Right cardiac atrium (tissue), 5 donors: ENCODE results near the gene BCR. TPM values are rescaled to one million over a fixed set of nuclear protein-coding genes. Genes with fewer than 3 reads are reported as not detected.

ENCODE experiments used
- ATAC-seq, 2 donors: fragments of 200-7000 bp; cut with Tn5 transposase; one replicate each; pipeline versions ENCODE4 v1.8.0 to v1.9.1; 2020; ENCODE audit warnings: moderate library complexity in 2 of 2, mild to moderate bottlenecking in 1 of 2
- DNase-seq, 3 donors: peaks; one replicate each; pipeline ENCODE4 v3.0.0-alpha.2; 2020
- H3K27ac ChIP-seq: one replicate; pipeline ENCODE4 v1.5.1; 2013; ENCODE audit warnings: mild to moderate bottlenecking, low read length, control low read depth, moderate library complexity
- H3K27me3 ChIP-seq: one replicate; pipeline ENCODE4 v1.6.1; 2013; ENCODE audit not compliant: control insufficient read depth, insufficient read depth
- H3K4me1 ChIP-seq: one replicate; pipeline ENCODE4 v1.6.1; 2013; ENCODE audit warnings: low read length; ENCODE audit not compliant: control insufficient read depth, insufficient read depth
- H3K4me3 ChIP-seq: one replicate; pipeline ENCODE4 v1.5.1; 2013; ENCODE audit warnings: low read length, control low read depth
- H3K9me3 ChIP-seq: one replicate; pipeline ENCODE4 v1.6.1; 2013; ENCODE audit warnings: low read length; ENCODE audit not compliant: control insufficient read depth
- WGBS: extraction: QIAGEN DNeasy Blood & Tissue Kit; methylation state at CpG from one replicate; pipeline ENCODE4 v1.1.7; 2013; 5-methylcytosine and 5-hydroxymethylcytosine counted together
- intact Hi-C, 4 donors: fragments of 100-400 bp; cut with DNase I; formaldehyde crosslinking; loops; one replicate each; pipeline versions ENCODE4 v1.11.0 to v1.14.0; 2022 to 2023
- polyA plus RNA-seq: library from polyadenylated mRNA; stranded (reverse); fragments of 200-250 nt; gene quantifications from one replicate; pipeline ENCODE4 v1.2.3, GENCODE V29; 2013
- total RNA-seq, 4 donors: library from RNA; stranded (reverse); fragmentation: NEBNext Ultra II Directional; extraction: Animal tissue kit (Norgen Biotek cat#: 25700); gene quantifications; one replicate each; pipeline ENCODE4 v1.2.1, GENCODE V29; 2021
- donor health status: healthy with polysubstance abuse.
- donor health status: DM: no; HTN: yes; CAD: no.
- donor health status: DM: no; HTN: no; CAD: no.
- donor health status: DM: no; HTN: yes; CAD: no; lungs with severe emphysema.
- donor health status: DM: yes; HTN: yes; CAD: no.

The BCR gene
- total and polyA plus RNA-seq, 5 donors = 18.3 to 48.0 (median 36.3) TPM

DNA sequence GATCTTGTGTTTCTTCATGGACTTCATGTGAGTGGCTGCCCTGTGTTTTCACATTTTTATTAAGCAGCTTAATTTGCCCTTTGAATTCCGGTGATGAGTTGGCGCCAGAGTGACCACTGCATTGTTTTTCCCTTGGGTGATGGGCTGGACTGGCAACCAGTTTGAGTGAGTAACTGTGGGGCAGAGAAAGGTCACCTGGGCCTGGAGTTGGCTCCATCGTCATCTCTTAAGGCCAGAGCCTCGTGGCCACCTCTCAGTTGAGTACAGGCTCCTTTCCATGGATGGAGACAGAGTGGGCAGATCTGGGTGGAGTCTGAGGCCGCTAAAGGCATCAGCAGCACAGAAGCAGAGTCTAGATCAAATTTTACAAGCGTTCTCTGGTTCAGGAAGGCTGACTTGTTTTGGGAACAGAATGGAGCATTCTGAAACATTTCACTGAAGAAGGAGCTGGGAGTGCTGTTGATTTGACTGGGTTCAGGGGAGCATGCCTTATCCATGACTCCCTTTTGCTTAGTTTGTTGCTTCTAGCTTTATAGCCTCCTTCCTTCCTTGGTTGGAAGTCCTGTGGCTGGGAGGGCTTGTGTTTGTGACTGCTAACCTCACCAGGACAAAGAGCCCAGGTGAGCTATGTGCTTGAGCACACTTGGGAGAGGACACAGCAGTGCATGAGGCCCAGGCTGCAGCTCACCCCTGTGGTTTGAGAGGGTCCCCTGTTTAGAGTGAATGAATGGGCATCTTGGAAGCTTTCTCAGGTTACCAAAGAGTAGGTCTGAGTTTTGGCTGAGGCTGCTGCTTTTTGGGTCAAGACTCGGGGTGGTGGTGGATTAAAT lies 7.8 kb downstream of the BCR start:
- intact Hi-C loops = loop anchor here in 3 of 4 donors (5.0 to 10.0 kb wide), 2 partner anchors 34 to 47 kb away; no protein-coding TSS in a partner anchor
- DNase-seq (peak in 2 of 3 donors; percentile 10 to 38), ATAC-seq (peak in 1 of 2 donors; percentile 23)
- no peaks in the 10 kb centered on the region for H3K27me3 ChIP-seq
- no peak overlapping the region for H3K27ac ChIP-seq
- 68% methylated on average over 7 of the region's 7 CpGs for WGBS
- H3K4me3 ChIP-seq = no peak overlapping the region
- peaks cover 19% of the 10 kb centered on the region for H3K4me1 ChIP-seq
- H3K9me3 ChIP-seq = no peaks in the 10 kb centered on the region

- ATAC-seq = peak; percentile 78 to 86
- intact Hi-C loops = no loop called here
- H3K4me3 ChIP-seq = no peak overlapping the region
- no peaks in the 10 kb centered on the region for H3K27me3 ChIP-seq
- peak overlapping the region; percentile 17 for H3K27ac ChIP-seq
- DNase-seq = peak in 2 of 3 donors; percentile 70 to 71
- H3K4me1 ChIP-seq = peaks cover 21% of the 10 kb centered on the region
- WGBS = 65% methylated on average over 9 of the region's 9 CpGs
- no peaks in the 10 kb centered on the region for H3K9me3 ChIP-seq
These were observed 10.2 kb downstream of the BCR start for GRCh38 chr22:23190526-23190925.

DNA sequence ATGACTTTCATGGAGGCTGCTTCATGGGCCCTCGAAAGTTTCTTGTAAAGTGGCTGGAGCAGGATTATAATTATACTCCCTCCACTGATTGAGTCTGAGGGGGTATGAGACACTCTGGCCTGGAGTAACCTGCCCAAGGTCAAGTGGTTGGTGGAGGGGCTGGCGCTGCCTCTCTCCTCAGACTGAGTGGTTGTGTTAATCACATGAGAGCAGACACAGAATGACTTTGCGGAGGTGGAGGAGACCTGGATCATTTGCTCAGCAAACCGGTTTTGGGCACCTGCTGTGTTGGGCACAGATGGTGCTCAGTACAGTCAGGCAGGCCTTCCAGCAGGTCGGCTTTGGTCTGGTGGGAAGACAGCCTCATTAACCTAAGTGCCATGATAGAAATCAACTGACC lies 11.8 kb downstream of the BCR start:
- intact Hi-C loops = no loop called here
- DNase-seq (peak in 2 of 3 donors; percentile 50 to 75), ATAC-seq (peak; percentile 50 to 57)
- H3K4me1 ChIP-seq = peaks cover 27% of the 10 kb centered on the region
- no peak overlapping the region for H3K27ac ChIP-seq
- no peak overlapping the region for H3K4me3 ChIP-seq
- no peaks in the 10 kb centered on the region for H3K27me3 ChIP-seq
- WGBS = 72% methylated on average over 5 of the region's 5 CpGs
- no peaks in the 10 kb centered on the region for H3K9me3 ChIP-seq

DNA sequence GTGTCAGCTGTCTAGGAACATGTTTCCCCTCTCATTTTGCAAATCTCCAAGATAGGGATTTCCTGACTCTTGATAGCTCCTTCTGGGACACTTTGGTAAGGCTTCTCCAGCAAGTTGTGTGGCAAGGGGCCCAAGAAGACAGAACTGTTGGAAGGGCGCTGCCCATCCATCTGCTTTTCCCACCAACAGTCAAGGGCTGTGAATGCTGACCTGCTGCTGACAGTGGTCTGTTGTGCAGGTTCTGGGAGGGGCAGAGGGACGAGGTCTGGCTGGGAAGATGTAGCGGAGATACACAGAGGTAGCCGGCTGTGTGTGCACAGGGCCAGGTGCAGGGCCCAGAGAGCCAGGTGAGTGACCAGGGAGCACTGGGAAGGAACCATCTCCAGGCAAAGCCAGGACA lies 12.2 kb downstream of the BCR start:
- intact Hi-C loops = no loop called here
- DNase-seq = peak in 1 of 3 donors; percentile 38
- Histone ChIP-seq H3K4me3 (no peak overlapping the region), H3K4me1 (peaks cover 27% of the 10 kb centered on the region), H3K27me3 (no peaks in the 10 kb centered on the region), H3K27ac (no peak overlapping the region), H3K9me3 (no peaks in the 10 kb centered on the region)
- no peak for ATAC-seq
- WGBS = 92% methylated on average over 4 of the region's 4 CpGs

DNA sequence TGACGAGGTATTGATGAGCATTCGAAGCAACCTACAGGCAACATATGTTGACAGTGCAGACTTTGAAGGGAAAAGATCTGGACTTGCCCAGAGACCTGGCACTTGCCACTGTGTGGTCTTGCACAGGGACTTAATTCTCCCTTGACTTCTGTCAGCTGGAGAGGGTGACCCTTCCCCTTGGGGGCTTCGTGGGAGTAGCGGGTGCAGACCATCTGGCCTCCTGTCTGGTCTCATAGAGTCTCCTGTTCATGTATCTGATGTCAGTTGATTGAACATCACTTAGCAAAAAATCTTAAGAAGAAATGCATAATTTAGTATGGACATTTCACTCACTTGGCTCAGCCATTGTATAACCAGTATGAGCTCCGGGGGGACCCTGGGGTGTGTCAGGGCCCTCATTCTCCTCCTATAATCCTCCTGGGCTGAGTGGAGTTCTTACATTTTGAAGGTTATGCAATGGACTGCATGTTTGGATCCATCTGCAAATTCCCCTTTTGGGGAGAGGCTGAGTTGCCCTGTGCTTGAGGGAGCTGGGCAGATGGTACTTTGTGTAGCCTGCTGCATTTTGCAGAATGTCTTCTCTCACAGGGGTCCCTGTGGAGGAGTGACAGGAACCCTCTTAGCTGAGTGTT lies 13.0 kb downstream of the BCR start:
- Histone ChIP-seq H3K27ac (no peak overlapping the region), H3K4me3 (no peak overlapping the region), H3K9me3 (no peaks in the 10 kb centered on the region), H3K4me1 (peaks cover 24% of the 10 kb centered on the region), H3K27me3 (no peaks in the 10 kb centered on the region)
- ATAC-seq = no peak
- intact Hi-C loops = no loop called here
- DNase-seq = peak in 2 of 3 donors; percentile 4 to 7
- WGBS = 93% methylated on average over 5 of the region's 5 CpGs

GRCh38 chr22:23193882-23194281 lies 13.6 kb downstream of the BCR start:
- H3K9me3 ChIP-seq = no peaks in the 10 kb centered on the region
- H3K27ac ChIP-seq = no peak overlapping the region
- H3K4me1 ChIP-seq = peaks cover 25% of the 10 kb centered on the region
- intact Hi-C loops = no loop called here
- DNase-seq (peak in 2 of 3 donors; percentile 32 to 50), ATAC-seq (no peak)
- H3K4me3 ChIP-seq = no peak overlapping the region
- 66% methylated on average over 5 of the region's 5 CpGs for WGBS
- no peaks in the 10 kb centered on the region for H3K27me3 ChIP-seq

DNA sequence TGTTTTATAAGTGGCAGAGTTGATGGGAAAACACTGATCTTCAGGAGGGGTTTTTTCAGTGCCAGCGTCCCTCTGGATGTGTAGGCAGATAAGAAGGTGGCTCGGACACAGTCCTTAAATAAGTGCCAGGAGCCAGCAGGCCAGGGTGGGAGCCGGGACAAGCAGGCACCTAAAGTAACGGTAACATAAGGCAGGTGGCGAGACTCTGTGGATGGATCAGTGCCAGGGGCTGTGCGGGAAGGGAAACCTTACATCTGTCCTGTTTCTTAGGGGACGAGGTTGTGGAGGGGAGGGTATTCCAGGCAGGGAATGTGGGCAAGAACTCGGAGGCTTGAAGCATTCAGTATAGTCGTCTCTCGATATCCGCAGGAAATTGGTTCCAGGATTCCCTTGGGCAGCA lies 15.9 kb downstream of the BCR start:
- intact Hi-C loops = no loop called here
- Histone ChIP-seq H3K9me3 (no peaks in the 10 kb centered on the region), H3K27ac (no peak overlapping the region), H3K4me3 (no peak overlapping the region), H3K27me3 (no peaks in the 10 kb centered on the region), H3K4me1 (peaks cover 28% of the 10 kb centered on the region)
- 61% methylated on average over 11 of the region's 11 CpGs for WGBS
- peak in 2 of 3 donors; percentile 38 to 45 for DNase-seq
- ATAC-seq = no peak

DNA sequence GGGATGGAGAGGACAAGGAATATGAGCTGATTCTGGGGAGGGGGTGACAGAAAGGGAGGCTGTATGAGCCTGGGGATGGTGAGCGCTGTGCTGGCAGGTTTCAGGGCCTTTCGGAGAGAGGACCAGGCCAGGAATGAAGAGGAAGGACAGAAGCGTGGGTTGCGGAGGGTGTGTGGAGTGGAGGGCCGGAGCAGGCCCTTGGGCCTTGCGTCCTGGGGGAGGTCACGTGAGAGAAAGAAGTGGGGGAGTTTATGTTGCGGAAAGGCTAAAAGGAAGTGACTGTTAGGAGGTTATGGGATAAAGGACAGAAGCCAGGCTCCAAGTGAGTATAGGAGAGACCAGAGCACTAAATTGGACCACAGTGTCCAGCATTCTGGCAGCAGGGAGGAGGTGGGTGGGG lies 17.5 kb downstream of the BCR start:
- intact Hi-C loops = no loop called here
- Histone ChIP-seq H3K27ac (no peak overlapping the region), H3K4me1 (peaks cover 17% of the 10 kb centered on the region), H3K27me3 (no peaks in the 10 kb centered on the region), H3K4me3 (no peak overlapping the region), H3K9me3 (no peaks in the 10 kb centered on the region)
- peak; percentile 30 to 55 for ATAC-seq
- 71% methylated on average over 8 of the region's 8 CpGs for whole genome bisulfite sequencing
- peak in 1 of 3 donors; percentile 40 for DNase-seq

GRCh38 chr22:23199159-23199558 lies 18.9 kb downstream of the BCR start:
- intact Hi-C loops = no loop called here
- peaks cover 22% of the 10 kb centered on the region for H3K4me1 ChIP-seq

DNA sequence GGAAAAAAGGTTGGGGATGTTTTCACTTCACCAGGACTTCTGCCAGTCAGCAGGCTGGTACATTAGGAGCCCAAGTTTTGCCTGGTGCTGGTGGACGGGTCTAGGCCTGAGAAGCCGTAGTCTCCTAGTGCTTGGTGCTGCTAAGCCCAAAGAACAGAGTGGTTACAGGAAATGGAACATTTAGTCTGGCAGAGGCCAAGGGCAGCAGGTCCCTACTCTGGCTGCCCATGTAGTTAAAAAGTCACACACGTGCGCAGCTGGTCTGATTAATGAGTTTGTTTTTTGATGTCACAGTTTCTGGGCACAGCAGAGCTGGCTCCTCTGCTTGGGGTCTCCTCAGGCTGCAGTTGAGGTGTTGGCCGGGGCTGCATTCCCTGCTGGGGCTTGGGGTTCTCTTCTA lies 20.6 kb downstream of the BCR start:
- no peaks in the 10 kb centered on the region for H3K9me3 ChIP-seq
- H3K4me1 ChIP-seq = peaks cover 31% of the 10 kb centered on the region
- WGBS = 91% methylated on average over 5 of the region's 5 CpGs
- ATAC-seq = no peak
- no peak overlapping the region for H3K27ac ChIP-seq
- intact Hi-C loops = no loop called here
- DNase-seq = peak in 1 of 3 donors; percentile 9
- no peaks in the 10 kb centered on the region for H3K27me3 ChIP-seq
- no peak overlapping the region for H3K4me3 ChIP-seq

More at GRCh38 chr22:23199159-23199558, 18.9 kb downstream of the BCR start:
- no peak for ATAC-seq
- H3K9me3 ChIP-seq = no peaks in the 10 kb centered on the region
- WGBS = 63% methylated on average over 8 of the region's 8 CpGs
- peak in 1 of 3 donors; percentile 13 for DNase-seq
- no peak overlapping the region for H3K4me3 ChIP-seq
- peak overlapping the region; percentile 25 for H3K27ac ChIP-seq
- no peaks in the 10 kb centered on the region for H3K27me3 ChIP-seq

GRCh38 chr22:23202812-23203451 lies 22.6 kb downstream of the BCR start:
- WGBS = 86% methylated on average over 4 of the region's 4 CpGs
- DNase-seq (peak in 1 of 3 donors; percentile 1), ATAC-seq (no peak)
- intact Hi-C loops = no loop called here
- H3K27ac ChIP-seq = no peak overlapping the region
- no peaks in the 10 kb centered on the region for H3K27me3 ChIP-seq
- no peaks in the 10 kb centered on the region for H3K9me3 ChIP-seq
- H3K4me1 ChIP-seq = peaks cover 24% of the 10 kb centered on the region
- H3K4me3 ChIP-seq = no peak overlapping the region
